ENCODE data around the gene GOLM1.

DNA sequence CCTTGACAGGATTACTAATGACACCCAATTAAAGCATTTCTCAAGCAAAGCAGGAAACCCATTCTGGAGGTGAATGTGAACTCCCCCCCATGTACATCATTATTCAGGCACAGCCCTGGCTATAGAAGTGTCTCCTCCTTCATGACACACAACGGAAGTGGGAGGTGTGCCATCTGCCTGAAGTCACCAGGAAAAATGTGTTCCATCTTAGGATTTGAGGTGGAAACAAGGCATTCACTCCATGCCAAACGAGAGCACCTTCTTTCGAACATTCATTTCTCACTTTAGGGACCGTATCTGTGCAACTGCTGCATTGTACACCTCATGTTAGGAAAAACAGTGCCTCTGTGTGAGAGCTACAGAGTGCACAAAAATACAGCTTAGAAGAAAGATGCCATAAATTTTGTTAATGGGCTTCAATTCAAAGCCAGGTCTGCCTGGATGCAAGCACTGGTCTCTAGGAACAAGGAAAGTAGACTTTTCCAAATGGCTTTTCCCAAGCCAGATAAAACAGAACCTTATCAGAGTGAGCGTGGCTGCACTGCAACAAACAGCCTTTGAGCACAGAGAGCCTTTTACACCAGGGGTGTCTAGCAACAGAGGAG, 19.4 kb downstream of the GOLM1 start:
- TF ChIP-seq POLR2A (IDR thresholded peaks at IDR 0.05) (no peak), POLR2AphosphoS5 (IDR thresholded peaks at IDR 0.05) (no peak)
- TF ChIP-seq, protein P1, sequence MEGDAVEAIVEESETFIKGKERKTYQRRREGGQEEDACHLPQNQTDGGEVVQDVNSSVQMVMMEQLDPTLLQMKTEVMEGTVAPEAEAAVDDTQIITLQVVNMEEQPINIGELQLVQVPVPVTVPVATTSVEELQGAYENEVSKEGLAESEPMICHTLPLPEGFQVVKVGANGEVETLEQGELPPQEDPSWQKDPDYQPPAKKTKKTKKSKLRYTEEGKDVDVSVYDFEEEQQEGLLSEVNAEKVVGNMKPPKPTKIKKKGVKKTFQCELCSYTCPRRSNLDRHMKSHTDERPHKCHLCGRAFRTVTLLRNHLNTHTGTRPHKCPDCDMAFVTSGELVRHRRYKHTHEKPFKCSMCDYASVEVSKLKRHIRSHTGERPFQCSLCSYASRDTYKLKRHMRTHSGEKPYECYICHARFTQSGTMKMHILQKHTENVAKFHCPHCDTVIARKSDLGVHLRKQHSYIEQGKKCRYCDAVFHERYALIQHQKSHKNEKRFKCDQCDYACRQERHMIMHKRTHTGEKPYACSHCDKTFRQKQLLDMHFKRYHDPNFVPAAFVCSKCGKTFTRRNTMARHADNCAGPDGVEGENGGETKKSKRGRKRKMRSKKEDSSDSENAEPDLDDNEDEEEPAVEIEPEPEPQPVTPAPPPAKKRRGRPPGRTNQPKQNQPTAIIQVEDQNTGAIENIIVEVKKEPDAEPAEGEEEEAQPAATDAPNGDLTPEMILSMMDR (IDR thresholded peaks at IDR 0.05) = no peak
